Astrocyte (in vitro differentiated cells and primary cell): ENCODE data around the gene STK39.

Experiments
- CTCF ChIP-seq: IDR thresholded peaks from 2 replicates; pipeline ENCODE4 v1.5.1; 2011; ENCODE audit warnings: low read depth, mild to moderate bottlenecking, inconsistent platforms, low read length, moderate library complexity; ENCODE audit not compliant: insufficient read depth
- EZH2 ChIP-seq: IDR thresholded peaks from 2 replicates; pipeline ENCODE4 v1.6.1; 2012; ENCODE audit warnings: mild to moderate bottlenecking, low read length, inconsistent platforms; ENCODE audit not compliant: insufficient read depth

GRCh38 chr2:168171059-168171762 is 76.2 kb downstream of the STK39 start:
- no peak for TF ChIP-seq CTCF
- no peak for TF ChIP-seq EZH2
